ENCODE data around the gene ASGR2.

ASGR2 gene

GRCh38 chr17:7064261-7064660, 50.4 kb downstream of the ASGR2 start:
- TF ChIP-seq POLR2AphosphoS5 (IDR thresholded peaks at IDR 0.05; ENCODE audit: low read depth) (no peak), GABPA (IDR thresholded peaks at IDR 0.05; ENCODE audit: low read depth) (no peak)

GRCh38 chr17:7063518-7064094, 51.0 kb downstream of the ASGR2 start:
- no peak for TF ChIP-seq GABPA (IDR thresholded peaks at IDR 0.05; ENCODE audit: low read depth)
- TF ChIP-seq POLR2AphosphoS5 (IDR thresholded peaks at IDR 0.05; ENCODE audit: low read depth): no peak
- TF ChIP-seq SPI1 (IDR thresholded peaks at IDR 0.05; ENCODE audit: borderline replicate concordance, low read depth): no peak
- no peak for TF ChIP-seq REST (IDR thresholded peaks at IDR 0.05; ENCODE audit: insufficient replicate concordance, low read depth)
- no peak for TF ChIP-seq CTCF (IDR thresholded peaks at IDR 0.05; ENCODE audit: insufficient read depth, low read length)
- Histone ChIP-seq H3K4me3 (replicated peaks; ENCODE audit: insufficient read depth, low read length) (no peak overlapping the region), H3K27ac (replicated peaks) (no peak overlapping the region), H3K27me3 (ENCODE audit: insufficient read depth, poor library complexity, severe bottlenecking) (no peaks in the 10 kb centered on the region)
- no peak for DNase-seq (ENCODE audit: low read depth in 1 of 2, low spot score in 1 of 2)

More at GRCh38 chr17:7064261-7064660, 50.4 kb downstream of the ASGR2 start:
- Histone ChIP-seq H3K4me3 (replicated peaks; ENCODE audit: insufficient read depth, low read length) (no peak overlapping the region), H3K27ac (replicated peaks) (no peak overlapping the region), H3K27me3 (ENCODE audit: insufficient read depth, poor library complexity, severe bottlenecking) (no peaks in the 10 kb centered on the region)
- DNase-seq (ENCODE audit: low read depth in 1 of 2, low spot score in 1 of 2): no peak

- no peak for DNase-seq (ENCODE audit: low read depth in 1 of 2, low spot score in 1 of 2)
- TF ChIP-seq REST (IDR thresholded peaks at IDR 0.05; ENCODE audit: insufficient replicate concordance, low read depth) (no peak), SPI1 (IDR thresholded peaks at IDR 0.05; ENCODE audit: borderline replicate concordance, low read depth) (no peak), GABPA (IDR thresholded peaks at IDR 0.05; ENCODE audit: low read depth) (no peak), CTCF (IDR thresholded peaks at IDR 0.05; ENCODE audit: insufficient read depth, low read length) (no peak), POLR2AphosphoS5 (IDR thresholded peaks at IDR 0.05; ENCODE audit: low read depth) (no peak)
Measured at GRCh38 chr17:7060165-7060891, 54.3 kb downstream of the ASGR2 start.

GRCh38 chr17:7058831-7059447, 55.7 kb downstream of the ASGR2 start:
- no peak for DNase-seq (ENCODE audit: low read depth in 1 of 2, low spot score in 1 of 2)
- no peak overlapping the region for H3K27ac ChIP-seq (replicated peaks)
- H3K27me3 ChIP-seq (ENCODE audit: insufficient read depth, poor library complexity, severe bottlenecking): no peaks in the 10 kb centered on the region
- H3K4me3 ChIP-seq (replicated peaks; ENCODE audit: insufficient read depth, low read length): no peak overlapping the region
- no peak for TF ChIP-seq REST (IDR thresholded peaks at IDR 0.05; ENCODE audit: insufficient replicate concordance, low read depth)
- TF ChIP-seq POLR2AphosphoS5 (IDR thresholded peaks at IDR 0.05; ENCODE audit: low read depth): no peak
- no peak for TF ChIP-seq GABPA (IDR thresholded peaks at IDR 0.05; ENCODE audit: low read depth)
- no peak for TF ChIP-seq CTCF (IDR thresholded peaks at IDR 0.05; ENCODE audit: insufficient read depth, low read length)
- TF ChIP-seq SPI1 (IDR thresholded peaks at IDR 0.05; ENCODE audit: borderline replicate concordance, low read depth): no peak

More at GRCh38 chr17:7060165-7060891, 54.3 kb downstream of the ASGR2 start:
- Histone ChIP-seq H3K27ac (replicated peaks) (no peak overlapping the region), H3K4me3 (replicated peaks; ENCODE audit: insufficient read depth, low read length) (no peak overlapping the region), H3K27me3 (ENCODE audit: insufficient read depth, poor library complexity, severe bottlenecking) (no peaks in the 10 kb centered on the region)

All from HL-60 (cell line).